ENCODE data around the gene MPP3. TPM values are rescaled to one million over a fixed set of nuclear protein-coding genes. Genes with fewer than 3 reads are reported as not detected.

MPP3 gene, protein sequence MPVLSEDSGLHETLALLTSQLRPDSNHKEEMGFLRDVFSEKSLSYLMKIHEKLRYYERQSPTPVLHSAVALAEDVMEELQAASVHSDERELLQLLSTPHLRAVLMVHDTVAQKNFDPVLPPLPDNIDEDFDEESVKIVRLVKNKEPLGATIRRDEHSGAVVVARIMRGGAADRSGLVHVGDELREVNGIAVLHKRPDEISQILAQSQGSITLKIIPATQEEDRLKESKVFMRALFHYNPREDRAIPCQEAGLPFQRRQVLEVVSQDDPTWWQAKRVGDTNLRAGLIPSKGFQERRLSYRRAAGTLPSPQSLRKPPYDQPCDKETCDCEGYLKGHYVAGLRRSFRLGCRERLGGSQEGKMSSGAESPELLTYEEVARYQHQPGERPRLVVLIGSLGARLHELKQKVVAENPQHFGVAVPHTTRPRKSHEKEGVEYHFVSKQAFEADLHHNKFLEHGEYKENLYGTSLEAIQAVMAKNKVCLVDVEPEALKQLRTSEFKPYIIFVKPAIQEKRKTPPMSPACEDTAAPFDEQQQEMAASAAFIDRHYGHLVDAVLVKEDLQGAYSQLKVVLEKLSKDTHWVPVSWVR
- total RNA-seq = under 1 TPM; 0.37 to 0.41 TPM

DNA sequence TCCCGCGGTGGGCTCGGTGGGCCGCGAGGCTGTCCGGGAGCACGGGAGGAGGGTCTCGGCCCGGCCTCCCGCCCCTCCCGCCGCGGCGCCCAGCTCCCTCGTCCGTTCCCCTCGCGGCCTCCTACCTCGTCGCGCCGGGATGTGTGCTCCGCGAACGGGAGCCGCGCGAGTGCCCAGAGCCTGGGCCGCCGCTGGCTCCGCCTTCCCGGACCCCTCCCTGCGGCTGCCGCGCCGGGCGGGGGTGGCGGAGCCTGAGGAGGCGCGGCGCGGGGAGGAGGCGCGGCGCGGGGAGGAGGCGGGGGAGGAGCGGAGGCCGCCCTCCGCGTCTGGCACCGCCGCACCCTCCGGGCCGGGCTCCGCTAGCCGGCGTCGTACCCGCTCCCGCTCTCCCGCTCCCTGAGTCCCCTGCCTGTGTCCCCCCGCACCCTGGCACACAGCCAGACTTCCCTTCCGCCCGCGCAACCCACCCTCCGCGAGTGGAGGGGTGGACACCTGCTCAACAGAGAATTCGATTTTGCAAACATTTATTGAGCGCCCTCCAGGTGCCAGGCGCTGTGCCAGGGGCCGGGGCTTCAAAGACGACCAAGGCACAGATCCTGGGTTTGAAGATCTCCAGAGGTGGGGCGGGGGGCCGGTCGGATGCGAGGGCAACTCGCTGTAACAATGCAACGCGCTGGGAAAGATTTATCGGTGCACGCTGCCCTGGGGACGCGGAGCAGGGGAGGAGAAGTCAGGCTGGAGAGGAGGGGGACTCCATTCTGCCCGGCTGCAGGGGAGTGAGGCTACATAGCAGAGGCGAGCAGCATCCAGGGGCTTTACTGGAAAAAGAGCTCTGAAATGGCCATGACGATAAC is at the start of gene MPP3:
Gene MPP3, minus strand, starts transcription at position 171 of the 854 bp plus-strand sequence. CDS start 1,240 bp downstream, outside the sequence.
- H3K4me1 Mint-ChIP-seq = peaks cover 17% of the 10 kb centered on the region
- no peaks in the 10 kb centered on the region for H3K36me3 Mint-ChIP-seq (ENCODE audit: low read depth)
- no peak within 1 kb of the TSS for H3K27ac Mint-ChIP-seq
- no peaks in the 10 kb centered on the region for H3K9me3 Mint-ChIP-seq (ENCODE audit: low read depth)
- ATAC-seq (peak; percentile 74), DNase-seq (peak; percentile 63)
- peaks cover 34% of the 10 kb centered on the region for H3K27me3 Mint-ChIP-seq
- peak within 1 kb of the TSS; percentile 66 for H3K4me3 Mint-ChIP-seq
- CTCF ChIA-PET = interaction anchor here (1.2 kb wide), 1 partner anchor 13 kb away, joined by 11 read pairs; the partner anchor contains the start of gene CD300LG
- POLR2A ChIA-PET = no interaction called here
- intact Hi-C loops (cut with DNase I, micrococcal nuclease) = loop anchor here (2.0 to 5.0 kb wide), 2 partner anchors 51 to 54 kb away; partner anchors contain the start of genes CFAP97D1 (in 1 of the 2) and DUSP3 (in 1 of the 2)

DNA sequence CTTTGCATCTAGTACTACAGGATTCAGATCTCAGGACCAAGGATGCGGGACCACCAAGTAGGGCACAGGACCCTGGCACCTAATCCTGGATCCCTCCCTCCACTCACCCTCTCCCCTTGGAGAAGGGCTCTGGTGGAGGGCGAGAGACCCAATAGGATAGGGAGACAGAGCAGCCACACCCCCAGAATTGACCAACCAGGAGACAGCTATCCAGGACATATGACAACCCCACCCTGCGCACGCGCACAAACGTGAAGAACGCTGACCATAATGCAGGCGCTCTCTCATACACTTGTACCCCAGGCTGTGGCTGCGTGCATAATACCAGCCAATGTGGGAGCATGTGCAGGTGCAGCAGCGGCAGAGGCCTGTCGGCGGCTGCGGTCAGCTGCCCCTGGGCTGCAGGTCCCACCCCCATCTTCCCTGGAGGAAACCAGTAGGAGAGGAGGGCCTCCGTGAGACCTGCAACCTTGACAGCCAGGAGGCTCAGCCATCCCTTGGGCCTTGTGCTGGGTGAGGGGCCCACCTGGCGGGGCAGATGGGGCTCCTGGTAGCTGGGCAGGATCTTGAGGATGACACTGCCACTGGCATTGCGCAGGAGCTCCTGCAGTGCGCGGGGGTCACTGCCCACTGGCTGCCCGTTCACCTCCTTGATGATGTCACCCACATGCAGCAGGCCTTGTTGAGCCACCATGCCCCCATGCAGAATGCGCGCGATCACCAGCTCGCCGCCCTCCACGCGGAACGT is 49.0 kb upstream of the MPP3 start:
- DNase-seq = no peak
- Mint-ChIP-seq H3K27me3 (peaks cover 2% of the 10 kb centered on the region), H3K4me1 (no peaks in the 10 kb centered on the region), H3K4me3 (no peak overlapping the region), H3K36me3 (ENCODE audit: low read depth) (no peaks in the 10 kb centered on the region), H3K27ac (no peak overlapping the region), H3K9me3 (ENCODE audit: low read depth) (no peaks in the 10 kb centered on the region)
- no peak for ATAC-seq
- ChIA-PET CTCF (interaction anchor here (0.6 to 1.3 kb wide), 3 partner anchors 11 to 114 kb away, joined by 3 to 5 read pairs (median 4); no protein-coding TSS in a partner anchor), POLR2A (no interaction called here)
- intact Hi-C loops (cut with DNase I, micrococcal nuclease) = no loop called here

DNA sequence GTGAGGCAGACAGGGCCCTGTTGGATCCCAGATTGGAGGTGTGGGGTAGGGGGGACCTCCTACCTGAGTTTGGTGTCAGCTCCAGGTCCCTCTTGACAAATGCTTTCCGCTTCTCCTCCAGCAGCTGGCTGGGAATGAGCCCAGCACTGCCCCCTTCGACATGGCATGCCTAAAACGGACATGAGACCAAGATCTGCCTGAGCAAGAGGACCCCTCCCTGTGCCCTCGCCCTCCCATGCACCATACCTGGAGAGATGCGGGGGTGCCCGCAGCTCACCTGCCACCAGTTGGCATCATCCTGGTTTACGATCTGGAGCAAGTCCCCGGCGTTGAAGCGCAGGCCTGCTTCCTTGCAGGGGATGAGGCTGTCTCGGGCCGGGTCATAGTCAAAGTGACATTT is 48.2 kb upstream of the MPP3 start:
- intact Hi-C loops (cut with DNase I, micrococcal nuclease) = no loop called here
- DNase-seq (no peak), ATAC-seq (no peak)
- no peak overlapping the region for H3K4me3 Mint-ChIP-seq
- no peaks in the 10 kb centered on the region for H3K4me1 Mint-ChIP-seq
- no peaks in the 10 kb centered on the region for H3K9me3 Mint-ChIP-seq (ENCODE audit: low read depth)
- H3K36me3 Mint-ChIP-seq (ENCODE audit: low read depth) = no peaks in the 10 kb centered on the region
- H3K27ac Mint-ChIP-seq = no peak overlapping the region
- ChIA-PET CTCF (interaction anchor here (0.8 to 1.7 kb wide), 4 partner anchors 11 to 158 kb away, joined by 3 to 8 read pairs (median 5); partner anchors contain the start of gene CD300LG), POLR2A (no interaction called here)
- peaks cover 2% of the 10 kb centered on the region for H3K27me3 Mint-ChIP-seq

DNA sequence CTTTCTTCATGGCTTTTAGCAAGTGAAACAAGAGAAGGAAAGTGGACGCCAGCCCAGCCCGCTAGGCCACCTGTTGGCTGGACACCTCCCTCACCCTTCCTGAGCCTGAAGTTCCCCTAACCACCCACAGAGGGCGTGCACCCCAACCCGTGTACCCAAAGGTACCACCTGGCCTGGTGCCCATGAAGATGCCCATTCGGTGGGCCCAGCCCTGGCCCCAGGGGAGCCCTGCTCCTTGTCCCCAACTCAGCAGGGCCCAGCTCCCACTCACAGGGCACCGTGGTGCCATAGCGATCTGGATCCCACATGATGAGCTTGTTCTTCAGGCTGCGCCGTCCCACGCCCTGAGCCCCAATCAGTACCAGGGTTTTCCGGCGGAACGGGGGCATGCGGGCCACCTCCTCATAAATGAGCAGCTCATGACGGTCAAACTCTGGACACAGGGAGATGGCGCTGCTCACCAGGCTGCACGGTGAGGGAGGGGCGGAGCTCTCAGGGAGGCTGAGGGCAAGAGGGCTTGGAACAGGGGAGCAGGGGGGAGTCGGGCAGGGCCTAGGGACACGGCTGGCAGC is 47.6 kb upstream of the MPP3 start:
- Mint-ChIP-seq H3K27ac (no peak overlapping the region), H3K4me3 (no peak overlapping the region), H3K36me3 (ENCODE audit: low read depth) (no peaks in the 10 kb centered on the region), H3K27me3 (peaks cover 2% of the 10 kb centered on the region), H3K9me3 (ENCODE audit: low read depth) (no peaks in the 10 kb centered on the region), H3K4me1 (no peaks in the 10 kb centered on the region)
- ChIA-PET POLR2A (no interaction called here), CTCF (interaction anchor here (0.5 to 2.9 kb wide), 14 partner anchors 8 to 653 kb away, joined by 3 to 15 read pairs (median 4); partner anchors contain the start of genes CD300LG and GRN)
- intact Hi-C loops (cut with DNase I, micrococcal nuclease) = no loop called here
- peak; percentile 53 for ATAC-seq
- peak; percentile 65 for DNase-seq

DNA sequence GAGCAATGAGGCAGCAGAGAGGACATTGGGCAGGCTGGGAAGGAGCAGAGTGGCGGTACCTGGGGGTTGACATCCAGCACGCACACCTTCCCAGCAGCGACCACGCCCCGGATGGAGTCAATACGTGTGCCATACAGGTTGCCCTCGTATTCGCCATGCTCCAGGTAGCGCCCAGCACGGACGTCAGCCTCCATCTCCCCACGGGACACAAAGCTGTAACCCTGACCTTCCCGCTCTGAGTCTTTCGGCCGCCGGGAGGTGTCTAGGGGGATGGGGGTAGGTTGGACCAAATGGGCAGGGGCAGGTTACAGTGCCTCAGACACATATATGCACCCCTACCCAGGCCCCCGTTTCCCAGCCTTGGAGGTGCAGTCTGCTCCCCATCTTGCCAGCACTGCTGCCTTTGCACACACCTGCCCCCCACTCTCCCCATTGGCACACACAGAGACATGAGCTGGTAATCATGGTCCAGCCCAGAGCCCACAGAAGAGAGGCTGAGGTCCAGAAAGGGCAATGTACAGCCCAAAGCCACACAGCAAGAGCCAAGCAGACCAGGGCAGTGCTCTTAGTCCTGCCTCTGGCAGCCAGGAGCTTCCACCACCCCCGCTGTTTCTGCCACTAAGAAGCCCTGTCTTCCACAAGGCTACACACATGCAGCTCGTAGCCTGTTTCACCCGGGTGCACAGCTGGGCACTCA is 46.9 kb upstream of the MPP3 start:
- intact Hi-C loops (cut with DNase I, micrococcal nuclease) = loop anchor here in 1 of 2 experiments (2.0 kb wide), 1 partner anchor 115 kb away; no protein-coding TSS in a partner anchor
- no peaks in the 10 kb centered on the region for H3K4me1 Mint-ChIP-seq
- ChIA-PET CTCF (interaction anchor here (0.5 to 2.9 kb wide), 15 partner anchors 8 to 654 kb away, joined by 3 to 15 read pairs (median 5); partner anchors contain the start of genes CD300LG and GRN), POLR2A (no interaction called here)
- ATAC-seq (no peak), DNase-seq (no peak)
- no peaks in the 10 kb centered on the region for H3K9me3 Mint-ChIP-seq (ENCODE audit: low read depth)
- no peaks in the 10 kb centered on the region for H3K27me3 Mint-ChIP-seq
- no peak overlapping the region for H3K4me3 Mint-ChIP-seq
- H3K27ac Mint-ChIP-seq = no peak overlapping the region
- H3K36me3 Mint-ChIP-seq (ENCODE audit: low read depth) = no peaks in the 10 kb centered on the region

DNA sequence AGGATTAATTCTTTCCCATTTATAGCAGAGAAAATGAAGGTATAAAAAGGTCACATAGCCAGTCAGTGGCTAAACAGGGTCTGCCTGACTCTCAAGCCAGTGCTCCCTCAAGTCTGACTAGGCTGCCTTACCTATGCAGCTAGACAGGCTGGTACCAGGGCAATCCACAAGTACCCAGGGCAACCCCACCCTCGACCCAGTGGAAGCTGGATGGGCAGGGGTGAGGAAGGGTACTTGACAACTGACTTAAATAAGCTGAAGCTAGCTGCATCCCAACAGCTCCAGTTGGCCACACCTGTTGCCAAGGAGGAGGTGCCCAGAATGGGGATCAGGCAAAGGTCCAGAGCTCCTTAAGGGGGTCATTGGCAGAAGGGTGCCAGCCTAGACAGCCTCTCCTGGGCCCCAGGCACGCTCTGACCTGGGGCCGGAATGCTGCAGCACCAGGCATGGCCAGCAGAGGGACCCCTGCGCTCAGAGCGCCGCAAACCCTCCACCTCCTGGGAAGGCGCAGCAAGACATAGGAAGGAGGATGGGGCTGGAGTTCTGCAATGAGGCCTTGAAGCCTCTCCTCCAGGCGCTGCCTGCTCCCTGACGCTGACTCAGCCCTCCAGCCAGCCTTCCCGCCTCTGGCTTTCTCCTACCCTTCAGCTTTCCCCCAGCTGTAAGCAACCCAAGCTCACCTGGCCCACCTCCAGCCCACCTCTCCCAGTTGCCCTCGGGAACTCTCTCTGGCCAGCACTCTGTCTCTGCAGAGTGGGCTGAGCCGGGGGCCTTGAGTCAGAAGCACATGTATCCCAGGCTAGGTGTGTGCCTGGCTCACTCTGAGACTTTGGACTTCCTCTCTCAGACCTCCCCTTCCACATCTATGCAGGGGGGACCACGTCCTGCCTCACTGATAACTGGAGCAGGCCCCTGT is 45.6 kb upstream of the MPP3 start:
- Mint-ChIP-seq H3K27me3 (no peaks in the 10 kb centered on the region), H3K4me3 (no peak overlapping the region), H3K4me1 (no peaks in the 10 kb centered on the region), H3K9me3 (ENCODE audit: low read depth) (no peaks in the 10 kb centered on the region), H3K36me3 (ENCODE audit: low read depth) (no peaks in the 10 kb centered on the region), H3K27ac (no peak overlapping the region)
- intact Hi-C loops (cut with DNase I, micrococcal nuclease) = loop anchor here (1.0 to 2.0 kb wide), 2 partner anchors 116 to 117 kb away; no protein-coding TSS in a partner anchor
- ChIA-PET CTCF (interaction anchor here (0.5 to 2.9 kb wide), 42 partner anchors 10 to 1657 kb away, joined by 3 to 15 read pairs (median 3); partner anchors contain the start of gene MPP2), POLR2A (interaction anchor here (0.5 to 0.6 kb wide), 2 partner anchors 507 to 816 kb away, joined by 4 to 8 read pairs; no protein-coding TSS in a partner anchor)
- ATAC-seq = peak; percentile 90
- DNase-seq = peak; percentile 79

DNA sequence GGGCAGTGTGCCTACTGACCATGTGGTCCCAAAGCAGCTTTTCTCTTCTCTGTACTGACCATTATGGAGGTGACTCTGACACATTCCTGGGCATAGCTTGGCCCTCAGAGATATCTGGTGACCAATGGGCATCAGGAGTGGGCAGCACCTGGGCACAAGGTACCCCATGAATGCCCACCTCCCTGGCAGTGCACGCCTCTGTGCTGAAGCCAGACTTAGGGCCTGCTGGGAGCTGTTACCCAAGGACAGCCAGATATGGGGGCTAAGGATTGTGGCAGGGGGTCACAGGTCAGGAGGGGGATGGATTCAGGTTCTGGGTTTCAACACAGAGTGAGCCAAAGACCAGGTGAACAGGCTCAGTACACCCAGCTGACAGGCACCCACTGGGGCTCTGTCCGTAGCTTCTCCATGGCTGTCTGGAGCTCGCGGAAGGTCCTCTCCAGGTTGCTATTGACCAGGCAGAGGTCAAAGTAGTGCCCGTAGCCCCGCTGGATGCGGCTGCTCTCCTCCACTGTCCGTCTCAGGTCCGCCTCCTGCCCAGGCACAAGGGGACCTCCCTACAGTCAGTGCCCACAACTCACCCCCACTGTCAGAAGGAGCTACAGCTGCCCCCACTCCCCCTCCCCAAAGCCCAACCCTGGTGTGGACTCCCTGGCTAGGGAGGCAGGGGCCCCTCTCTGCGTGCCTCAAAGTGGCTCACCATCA is 44.7 kb upstream of the MPP3 start:
- intact Hi-C loops (cut with DNase I, micrococcal nuclease) = loop anchor here (1.0 to 2.0 kb wide), 2 partner anchors 117 to 118 kb away; no protein-coding TSS in a partner anchor
- no peaks in the 10 kb centered on the region for H3K27me3 Mint-ChIP-seq
- CTCF ChIA-PET = interaction anchor here (0.5 to 2.9 kb wide), 35 partner anchors 10 to 742 kb away, joined by 3 to 15 read pairs (median 3); partner anchors contain the start of genes CD300LG and MPP2

DNA sequence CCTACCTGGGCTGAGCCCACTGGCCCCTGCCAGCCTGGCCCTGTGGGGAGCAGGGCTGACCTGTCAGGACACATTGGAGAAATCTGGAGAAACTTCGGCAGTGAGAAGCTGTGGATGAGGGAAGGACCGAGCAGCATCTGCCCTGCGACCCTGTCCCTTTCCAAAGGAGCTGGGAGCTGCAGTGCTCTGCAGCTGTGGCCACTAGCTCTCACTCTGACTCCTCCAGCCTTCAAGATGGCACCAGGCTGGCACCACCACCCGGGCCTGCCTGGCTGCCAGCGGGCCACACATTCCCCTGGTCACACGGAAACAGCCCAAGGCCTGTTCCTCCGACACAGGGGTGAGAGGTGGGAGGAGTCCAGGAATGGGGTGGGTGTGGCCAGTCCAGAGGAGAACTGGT is 44.1 kb upstream of the MPP3 start:
- DNase-seq (no peak), ATAC-seq (no peak)
- no peak overlapping the region for H3K27ac Mint-ChIP-seq
- no peaks in the 10 kb centered on the region for H3K36me3 Mint-ChIP-seq (ENCODE audit: low read depth)
- H3K4me1 Mint-ChIP-seq = no peaks in the 10 kb centered on the region
- H3K4me3 Mint-ChIP-seq = no peak overlapping the region
- no peaks in the 10 kb centered on the region for H3K9me3 Mint-ChIP-seq (ENCODE audit: low read depth)
- POLR2A ChIA-PET = no interaction called here
- H3K27me3 Mint-ChIP-seq = peaks cover 3% of the 10 kb centered on the region
- intact Hi-C loops (cut with DNase I, micrococcal nuclease) = no loop called here
- CTCF ChIA-PET = interaction anchor here (0.6 to 2.7 kb wide), 7 partner anchors 15 to 479 kb away, joined by 3 to 9 read pairs (median 3); partner anchors contain the start of gene CD300LG

More for the DNA sequence above, 44.7 kb upstream of the MPP3 start:
- POLR2A ChIA-PET = no interaction called here
- Mint-ChIP-seq H3K36me3 (ENCODE audit: low read depth) (no peaks in the 10 kb centered on the region), H3K4me3 (no peak overlapping the region), H3K9me3 (ENCODE audit: low read depth) (no peaks in the 10 kb centered on the region), H3K27ac (no peak overlapping the region), H3K4me1 (no peaks in the 10 kb centered on the region)
- ATAC-seq (no peak), DNase-seq (no peak)
